Mesothelial cell of epicardium (in vitro differentiated cells): Measurements from ENCODE around the gene SERPINB12. TPM values are rescaled to one million over a fixed set of nuclear protein-coding genes. Genes with fewer than 3 reads are reported as not detected.

Source experiments
- DNase-seq, 2 experiments: peaks; one replicate each; pipeline ENCODE4 v3.0.0; 2021; ENCODE audit warnings: low spot score in 2 of 2; ENCODE audit not compliant: unreplicated experiment in 2 of 2
- H3K27ac Mint-ChIP-seq: 2 replicates; pipeline ENCODE4 v1.8.0; 2021; ENCODE audit warnings: mixed read lengths
- H3K27me3 Mint-ChIP-seq: 2 replicates; pipeline ENCODE4 v1.8.0; 2021; ENCODE audit warnings: low read depth, mixed read lengths
- H3K36me3 Mint-ChIP-seq: 2 replicates; pipeline ENCODE4 v1.8.0; 2021; ENCODE audit warnings: mixed read lengths
- H3K4me1 Mint-ChIP-seq: 2 replicates; pipeline ENCODE4 v1.8.0; 2021; ENCODE audit warnings: mixed read lengths
- H3K4me3 Mint-ChIP-seq: 2 replicates; pipeline ENCODE4 v1.8.0; 2021; ENCODE audit warnings: mild to moderate bottlenecking, moderate library complexity, mixed read lengths
- H3K9me3 Mint-ChIP-seq: 2 replicates; pipeline ENCODE4 v1.8.0; 2021; ENCODE audit warnings: mixed read lengths
- CTCF ChIP-seq: fragments of 200-600 bp; sonication (generic); IDR thresholded peaks from one replicate; pipeline ENCODE4 v1.5.0; 2021; ENCODE audit warnings: antibody characterized with exemption; ENCODE audit not compliant: unreplicated experiment
- total RNA-seq: library from RNA; stranded (reverse); gene quantifications from 3 replicates; pipeline ENCODE4 v1.2.1, GENCODE V29; 2021

Gene SERPINB12
- total RNA-seq, 1 donor from 2014 or later = not detected

GRCh38 chr18:63534615-63535014, 7.6 kb upstream of the SERPINB12 start:
- peak overlapping the region; percentile 14 for H3K27ac Mint-ChIP-seq
- TF ChIP-seq CTCF = no peak
- H3K9me3 Mint-ChIP-seq = peaks cover 12% of the 10 kb centered on the region
- peaks cover 15% of the 10 kb centered on the region for H3K4me1 Mint-ChIP-seq
- H3K36me3 Mint-ChIP-seq = no peaks in the 10 kb centered on the region
- H3K4me3 Mint-ChIP-seq = no peak overlapping the region
- no peaks in the 10 kb centered on the region for H3K27me3 Mint-ChIP-seq
- no peak for DNase-seq

DNA sequence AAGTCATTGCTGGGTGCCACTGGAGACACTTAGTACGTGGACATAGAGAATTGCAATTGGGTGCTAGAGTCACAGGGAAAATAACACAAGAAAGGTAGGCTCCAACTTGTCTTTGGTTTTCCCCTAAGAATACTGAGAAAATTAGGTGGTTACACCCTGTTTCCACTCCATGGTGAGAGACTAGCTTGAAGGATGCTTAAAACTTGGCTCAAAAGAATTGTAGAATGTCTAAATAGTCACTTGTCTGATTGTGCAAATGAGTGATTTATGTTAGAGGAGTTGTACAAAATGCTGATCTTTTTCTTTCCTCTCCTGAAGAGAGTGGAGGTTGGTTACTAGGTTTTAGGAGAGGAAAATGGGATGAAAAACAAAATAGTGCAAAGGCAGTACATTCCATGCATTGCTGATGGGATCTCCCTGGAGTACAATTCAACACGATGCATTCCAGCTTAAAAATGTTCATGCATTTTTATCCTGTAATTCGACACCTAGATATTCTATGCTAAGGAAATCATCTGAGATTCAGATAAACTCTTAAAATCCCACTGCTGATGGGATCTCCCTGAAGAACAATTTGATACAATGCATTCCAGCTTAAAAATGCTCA, 2.2 kb upstream of the SERPINB12 start:
- H3K27ac Mint-ChIP-seq = peak overlapping the region; percentile 74

GRCh38 chr18:63544017-63544416, 1.8 kb downstream of the SERPINB12 start:
- no peak for TF ChIP-seq CTCF
- no peaks in the 10 kb centered on the region for H3K36me3 Mint-ChIP-seq
- no peak overlapping the region for H3K27ac Mint-ChIP-seq
- peaks cover 19% of the 10 kb centered on the region for H3K4me1 Mint-ChIP-seq
- H3K27me3 Mint-ChIP-seq = no peaks in the 10 kb centered on the region
- no peak for DNase-seq
- H3K4me3 Mint-ChIP-seq = no peak overlapping the region
- no peaks in the 10 kb centered on the region for H3K9me3 Mint-ChIP-seq

More for the DNA sequence above, 2.2 kb upstream of the SERPINB12 start:
- Mint-ChIP-seq H3K27me3 (no peaks in the 10 kb centered on the region), H3K4me1 (peaks cover 14% of the 10 kb centered on the region), H3K9me3 (peaks cover 7% of the 10 kb centered on the region), H3K36me3 (no peaks in the 10 kb centered on the region), H3K4me3 (no peak overlapping the region)
- no peak for DNase-seq
- TF ChIP-seq CTCF = no peak

GRCh38 chr18:63545000-63545399, 2.8 kb downstream of the SERPINB12 start:
- H3K9me3 Mint-ChIP-seq = no peaks in the 10 kb centered on the region
- DNase-seq = no peak
- H3K4me3 Mint-ChIP-seq = no peak overlapping the region
- H3K4me1 Mint-ChIP-seq = peaks cover 15% of the 10 kb centered on the region
- no peaks in the 10 kb centered on the region for H3K27me3 Mint-ChIP-seq
- H3K36me3 Mint-ChIP-seq = no peaks in the 10 kb centered on the region
- no peak overlapping the region for H3K27ac Mint-ChIP-seq
- TF ChIP-seq CTCF = no peak

GRCh38 chr18:63550068-63550467, 7.9 kb downstream of the SERPINB12 start:
- H3K9me3 Mint-ChIP-seq = no peaks in the 10 kb centered on the region

More at GRCh38 chr18:63550068-63550467, 7.9 kb downstream of the SERPINB12 start:
- DNase-seq = no peak
- TF ChIP-seq CTCF = no peak
- Mint-ChIP-seq H3K27me3 (peaks cover 2% of the 10 kb centered on the region), H3K36me3 (no peaks in the 10 kb centered on the region), H3K4me1 (peaks cover 10% of the 10 kb centered on the region), H3K4me3 (no peak overlapping the region), H3K27ac (no peak overlapping the region)
